ENCODE results near the gene KHDC4.
"Not testable (repeated sequence)": the region's sequence is repeated elsewhere in the genome, so short reads cannot be mapped to it uniquely, and the experiment has no call there.

The KHDC4 gene

GRCh38 chr1:155940993-155941844, 7.0 kb upstream of the KHDC4 start, which contains the start of gene RXFP4:
Gene RXFP4 (plus strand): TSS chr1:155941638. CDS start chr1:155941710, 72 bp downstream.
- no peak for DNase-seq (ENCODE audit: low spot score)

GRCh38 chr1:155940482-155940992, 6.3 kb upstream of the KHDC4 start:
- no peak for DNase-seq (ENCODE audit: low spot score)

- DNase-seq (ENCODE audit: low spot score), result peak; percentile 65
Measured at GRCh38 chr1:155938220-155938627, 4.0 kb upstream of the KHDC4 start.

DNA sequence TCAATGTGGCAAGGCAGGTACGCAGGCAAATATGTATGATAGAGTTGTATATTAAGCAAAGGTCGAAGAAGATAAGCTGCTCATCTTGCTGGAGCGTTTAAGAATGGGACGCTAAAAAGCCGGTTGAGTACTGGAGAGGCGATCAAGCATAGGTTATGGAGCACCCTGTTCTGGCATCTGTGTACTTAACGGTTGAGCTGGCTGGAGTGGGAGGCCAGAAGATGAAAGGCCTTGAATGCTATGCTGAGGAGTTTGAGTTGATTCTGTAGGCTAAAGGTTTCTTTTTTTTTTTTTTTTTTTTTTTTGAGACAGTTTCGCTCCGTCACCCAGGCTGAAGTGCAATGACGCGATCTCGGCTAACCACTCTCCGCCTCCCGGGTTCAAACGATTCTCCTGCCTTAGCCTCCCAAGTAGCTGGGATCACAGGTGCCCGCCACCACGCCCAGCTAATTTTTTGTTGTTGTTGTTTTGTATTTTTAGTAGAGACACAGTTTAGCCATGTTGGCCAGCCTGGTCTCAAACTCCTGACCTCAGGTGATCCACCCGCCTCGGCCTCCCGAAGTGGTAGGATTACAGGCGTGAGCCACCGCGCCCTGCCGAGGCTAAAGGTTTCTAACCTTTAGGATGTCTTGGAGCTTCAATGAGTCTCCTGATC, 850 bp upstream of the KHDC4 start:
- no peak for DNase-seq (ENCODE audit: low spot score)

DNA sequence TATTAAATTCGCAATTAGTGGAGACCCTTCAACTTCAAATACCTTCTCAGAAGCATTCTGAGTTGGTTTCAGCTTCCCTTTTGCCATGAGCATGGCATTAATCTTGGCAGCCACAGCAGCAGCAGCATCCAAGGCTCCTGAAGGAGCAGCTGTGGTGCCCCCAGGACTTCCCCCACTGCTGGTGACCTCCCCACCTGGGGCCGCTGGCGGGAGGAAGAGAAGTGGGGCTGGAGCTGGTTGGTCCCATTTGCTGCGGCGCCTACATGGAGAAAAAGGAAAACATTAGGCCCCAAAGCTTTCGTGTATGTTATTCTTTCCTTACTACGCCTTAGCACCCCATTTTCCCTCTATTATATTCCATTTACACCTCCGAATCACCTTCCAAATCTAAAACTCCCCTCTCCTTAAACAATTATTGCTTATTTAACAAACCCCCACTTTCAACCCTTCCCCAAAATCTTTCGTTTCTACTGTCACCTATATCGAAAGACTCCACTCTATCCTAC, 569 bp downstream of the KHDC4 start:
- DNase-seq (ENCODE audit: low spot score), result peak; percentile 28

DNA sequence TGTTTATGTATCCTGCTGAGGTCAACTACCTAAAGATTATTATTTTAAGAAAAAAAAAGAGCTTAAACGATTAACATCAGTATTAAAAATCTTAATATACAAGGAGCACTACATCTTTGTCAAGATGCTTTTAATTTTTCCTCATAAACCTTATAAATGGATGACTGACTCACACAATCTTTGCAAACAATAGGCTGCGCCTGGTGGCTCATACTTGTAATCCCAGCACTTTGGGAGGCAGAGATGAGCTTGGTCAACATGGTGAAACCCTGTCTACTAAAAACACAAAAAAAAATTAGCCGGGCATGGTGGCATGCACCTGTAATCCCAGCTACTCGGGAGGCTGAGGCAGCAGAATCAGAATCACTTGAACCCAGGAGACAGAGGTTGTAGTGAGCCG, 1.7 kb downstream of the KHDC4 start:
- DNase-seq (ENCODE audit: low spot score), result no peak

DNA sequence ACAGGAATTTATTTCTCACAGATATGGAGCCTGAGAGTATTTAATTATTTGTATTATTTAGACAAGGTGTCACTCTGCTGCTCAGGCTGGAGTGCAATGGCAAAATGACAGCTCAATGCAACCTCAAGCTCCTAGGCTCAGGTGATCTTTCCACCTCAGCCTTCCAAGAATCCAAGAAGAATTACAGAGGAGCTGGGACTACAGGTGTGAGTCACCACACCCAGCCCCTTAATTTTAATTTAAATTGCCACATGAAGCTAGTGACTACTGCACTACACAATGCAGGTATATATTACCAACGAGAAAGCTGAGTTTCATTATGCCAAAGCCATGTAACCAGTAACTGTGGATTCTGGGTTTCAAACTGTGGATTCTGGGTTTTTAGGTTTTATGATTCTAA, 2.1 kb downstream of the KHDC4 start:
- no peak for DNase-seq (ENCODE audit: low spot score)

- no peak for DNase-seq (ENCODE audit: low spot score)
Measured at GRCh38 chr1:155931332-155932038, 2.7 kb downstream of the KHDC4 start.

- DNase-seq (ENCODE audit: low spot score), result not testable (repeated sequence)
Measured at GRCh38 chr1:155930725-155931124, 3.5 kb downstream of the KHDC4 start.

GRCh38 chr1:155929057-155929456, 5.2 kb downstream of the KHDC4 start:
- peak; percentile 76 for DNase-seq (ENCODE audit: low spot score)

- DNase-seq (ENCODE audit: low spot score), result no peak
Measured at GRCh38 chr1:155925506-155925905, 8.7 kb downstream of the KHDC4 start.

GRCh38 chr1:155920717-155921116, 13.5 kb downstream of the KHDC4 start:
- no peak for DNase-seq (ENCODE audit: low spot score)

DNA sequence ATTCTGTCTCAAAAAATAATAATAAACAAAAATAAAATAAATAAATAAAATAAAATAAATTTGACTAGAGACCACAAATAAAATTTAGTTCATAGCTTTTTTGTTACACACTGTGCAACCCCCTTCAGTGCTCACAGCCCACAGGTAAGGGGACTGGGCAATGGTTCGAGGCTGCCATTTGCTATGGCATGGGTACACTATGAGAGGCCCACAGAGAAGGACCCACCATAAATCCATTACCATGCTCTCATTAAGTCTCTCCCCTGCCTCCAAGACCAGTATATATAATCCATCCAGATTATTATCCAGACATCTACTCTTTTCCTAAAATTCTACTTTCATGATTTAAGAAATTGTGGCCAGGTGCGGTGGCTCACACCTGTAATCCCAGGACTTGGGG, 14.4 kb downstream of the KHDC4 start:
- no peak for DNase-seq (ENCODE audit: low spot score)

GRCh38 chr1:155918660-155919059, 15.6 kb downstream of the KHDC4 start:
- no peak for DNase-seq (ENCODE audit: low spot score)

- DNase-seq (ENCODE audit: low spot score), result no peak
Measured at GRCh38 chr1:155913969-155914757, 20.1 kb downstream of the KHDC4 start.

DNA sequence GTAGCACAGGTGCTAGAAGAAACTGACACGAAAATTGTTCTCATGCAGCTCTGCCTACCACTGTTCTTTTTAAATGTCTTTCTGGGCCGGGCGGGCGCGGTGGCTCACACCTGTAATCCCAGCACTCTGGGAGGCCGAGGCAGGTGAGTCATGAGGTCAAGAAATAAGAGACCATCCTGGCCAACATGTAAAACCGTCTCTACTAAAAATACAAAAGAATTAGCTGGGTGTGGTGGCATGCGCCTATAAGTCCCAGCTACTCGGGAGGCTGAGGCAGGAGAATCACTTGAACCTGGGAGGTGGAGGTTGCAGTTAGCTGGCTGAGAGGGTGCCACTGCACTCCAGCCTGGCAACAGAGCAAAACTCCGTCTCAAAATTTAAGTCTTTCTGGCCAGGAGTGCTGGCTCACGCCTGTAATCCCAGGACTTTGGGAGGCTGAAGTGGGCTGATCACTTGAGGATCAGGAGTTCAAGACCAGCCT, 22.1 kb downstream of the KHDC4 start:
- no peak for DNase-seq (ENCODE audit: low spot score)

DNA sequence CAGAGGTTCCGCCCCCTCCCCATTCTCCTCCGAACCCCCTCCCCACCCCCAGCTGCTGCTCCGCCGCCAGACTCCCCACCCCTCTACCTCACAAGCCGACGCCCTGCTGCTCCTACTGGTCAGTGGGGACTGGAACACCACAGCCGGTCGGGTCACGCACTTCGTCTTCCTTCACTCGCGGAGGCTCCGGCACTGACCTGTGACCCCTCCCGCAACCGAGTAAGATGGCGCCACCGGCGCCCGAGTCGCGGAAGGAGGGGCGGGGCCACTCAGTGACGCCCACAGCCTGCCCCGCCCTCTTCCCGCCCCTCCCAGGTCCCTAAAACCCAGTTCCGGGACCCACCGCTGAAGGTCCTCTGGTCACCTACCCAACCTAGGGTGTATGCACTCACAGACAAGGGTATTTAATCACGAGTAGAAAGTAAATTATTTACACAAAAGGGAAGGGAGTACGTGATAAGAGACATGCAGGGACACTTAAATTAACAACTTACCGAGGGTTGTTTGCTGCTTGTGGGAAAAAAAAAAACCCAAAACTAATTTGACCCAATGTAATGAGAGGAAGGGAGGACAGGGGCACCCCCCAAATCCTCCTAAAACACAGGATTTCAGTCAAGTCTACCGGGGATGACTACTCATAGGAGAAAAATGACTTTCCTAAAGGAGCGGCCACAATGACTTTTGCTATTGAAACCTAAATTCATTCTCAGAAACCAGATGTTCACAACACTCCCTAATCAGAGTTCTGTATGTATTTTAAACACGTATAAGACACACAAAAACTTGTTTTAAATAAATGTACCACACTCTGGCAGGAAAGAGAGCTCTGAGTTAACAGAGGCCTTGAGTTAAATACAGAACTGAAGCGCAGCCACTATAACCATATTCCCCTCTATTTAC, 22.8 kb downstream of the KHDC4 start, which contains the start of gene RIT1:
Gene RIT1, minus strand, starts transcription at position 194 of the 900 bp plus-strand sequence. CDS start 588 bp downstream, outside the sequence.
- DNase-seq (ENCODE audit: low spot score), result peak; percentile 90

DNA sequence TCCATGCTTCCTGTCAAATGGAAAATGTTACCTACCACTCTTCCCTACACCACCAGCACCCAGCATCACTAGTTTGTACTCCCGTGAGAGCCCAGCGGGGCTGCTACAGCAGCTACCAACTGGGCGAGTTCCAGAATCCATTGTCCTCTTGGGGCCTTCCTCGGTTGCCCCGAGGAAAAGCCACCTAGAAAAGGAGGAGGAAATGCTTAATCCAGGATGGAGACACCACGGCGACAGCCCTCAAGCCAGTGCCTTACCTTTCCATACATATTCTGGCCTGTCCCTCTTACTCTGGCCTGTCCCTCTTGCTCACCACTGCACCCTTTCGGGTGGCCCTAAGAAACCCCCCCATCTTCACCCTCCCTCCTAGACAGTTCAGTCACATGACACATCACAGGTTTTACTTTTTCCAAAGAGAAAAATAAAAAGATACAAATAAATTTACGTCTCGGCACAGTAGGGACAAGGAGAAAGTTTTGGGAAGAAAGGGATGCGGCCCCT, 23.5 kb downstream of the KHDC4 start:
- peak; percentile 74 for DNase-seq (ENCODE audit: low spot score)

GRCh38 chr1:155909894-155910293, 24.3 kb downstream of the KHDC4 start:
- DNase-seq (ENCODE audit: low spot score), result peak; percentile 80

DNA sequence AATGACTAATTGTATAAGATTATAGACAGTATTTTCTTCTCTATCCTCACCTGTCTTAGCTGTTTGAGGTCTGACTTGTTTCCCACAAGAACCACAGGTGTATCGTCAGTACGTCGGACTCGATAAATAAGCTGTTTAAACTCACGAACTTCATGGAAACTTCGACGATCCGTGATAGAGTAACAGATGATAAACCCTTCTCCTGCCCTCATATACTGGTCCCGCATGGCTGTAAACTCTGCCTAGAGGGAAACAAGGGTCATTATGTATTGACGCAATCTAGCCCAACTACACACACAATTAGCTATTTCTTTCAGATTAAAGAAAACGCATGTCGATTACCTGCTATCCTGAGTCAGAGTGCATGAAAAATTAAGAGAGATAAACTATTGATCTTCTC, 30.0 kb downstream of the KHDC4 start:
- DNase-seq (ENCODE audit: low spot score), result no peak

All from hematopoietic multipotent progenitor cell treated with erythropoietin and hydrocortisone succinate and interleukin-3 and kit ligand, for 17 days (in vitro differentiated cells).